ENCODE data around the gene MCHR1.
"Not testable (repeated sequence)": the region's sequence is repeated elsewhere in the genome, so short reads cannot be mapped to it uniquely, and the experiment has no call there.

The MCHR1 gene

GRCh38 chr22:40655941-40656340, 23.3 kb upstream of the MCHR1 start:
- DNase-seq (ENCODE audit: low read depth, low spot score) = not testable (repeated sequence)

GRCh38 chr22:40656651-40657050, 22.6 kb upstream of the MCHR1 start:
- DNase-seq (ENCODE audit: low read depth, low spot score) = not testable (repeated sequence)

GRCh38 chr22:40659166-40659565, 20.1 kb upstream of the MCHR1 start:
- no peak for DNase-seq (ENCODE audit: low read depth, low spot score)

GRCh38 chr22:40660730-40661129, 18.6 kb upstream of the MCHR1 start:
- DNase-seq (ENCODE audit: low read depth, low spot score) = no peak

- DNase-seq (ENCODE audit: low read depth, low spot score) = no peak
Observed at GRCh38 chr22:40661671-40662070, 17.6 kb upstream of the MCHR1 start.

- DNase-seq (ENCODE audit: low read depth, low spot score) = no peak
Observed at GRCh38 chr22:40665312-40665711, 14.0 kb upstream of the MCHR1 start.

- no peak for DNase-seq (ENCODE audit: low read depth, low spot score)
Observed at GRCh38 chr22:40666151-40666848, 13.0 kb upstream of the MCHR1 start.

GRCh38 chr22:40668611-40669411, 10.5 kb upstream of the MCHR1 start:
- no peak for DNase-seq (ENCODE audit: low read depth, low spot score)

- no peak for DNase-seq (ENCODE audit: low read depth, low spot score)
Observed at GRCh38 chr22:40670058-40670457, 9.2 kb upstream of the MCHR1 start.

GRCh38 chr22:40671369-40671768, 7.9 kb upstream of the MCHR1 start:
- DNase-seq (ENCODE audit: low read depth, low spot score) = no peak

- DNase-seq (ENCODE audit: low read depth, low spot score) = no peak
Observed at GRCh38 chr22:40671796-40672360, 7.4 kb upstream of the MCHR1 start.

GRCh38 chr22:40673017-40673416, 6.3 kb upstream of the MCHR1 start:
- no peak for DNase-seq (ENCODE audit: low read depth, low spot score)

- no peak for DNase-seq (ENCODE audit: low read depth, low spot score)
Observed at GRCh38 chr22:40674274-40674673, 5.0 kb upstream of the MCHR1 start.

- not testable (repeated sequence) for DNase-seq (ENCODE audit: low read depth, low spot score)
Observed at GRCh38 chr22:40676166-40676565, 3.1 kb upstream of the MCHR1 start.

GRCh38 chr22:40676644-40677043, 2.6 kb upstream of the MCHR1 start:
- DNase-seq (ENCODE audit: low read depth, low spot score) = no peak

GRCh38 chr22:40678493-40679248, 613 bp upstream of the MCHR1 start:
- no peak for DNase-seq (ENCODE audit: low read depth, low spot score)

GRCh38 chr22:40679964-40680818, 907 bp downstream of the MCHR1 start:
- DNase-seq (ENCODE audit: low read depth, low spot score) = no peak

- no peak for DNase-seq (ENCODE audit: low read depth, low spot score)
Observed at GRCh38 chr22:40680819-40681183, 1.5 kb downstream of the MCHR1 start.

GRCh38 chr22:40681451-40681850, 2.2 kb downstream of the MCHR1 start:
- no peak for DNase-seq (ENCODE audit: low read depth, low spot score)

GRCh38 chr22:40684728-40685127, 5.4 kb downstream of the MCHR1 start:
- no peak for DNase-seq (ENCODE audit: low read depth, low spot score)

GRCh38 chr22:40685406-40685805, 6.1 kb downstream of the MCHR1 start:
- DNase-seq (ENCODE audit: low read depth, low spot score) = no peak

All from smooth muscle cell of the brain vasculature (primary cell).